Measurements from ENCODE around the gene ZNF396.

ZNF396 gene

DNA sequence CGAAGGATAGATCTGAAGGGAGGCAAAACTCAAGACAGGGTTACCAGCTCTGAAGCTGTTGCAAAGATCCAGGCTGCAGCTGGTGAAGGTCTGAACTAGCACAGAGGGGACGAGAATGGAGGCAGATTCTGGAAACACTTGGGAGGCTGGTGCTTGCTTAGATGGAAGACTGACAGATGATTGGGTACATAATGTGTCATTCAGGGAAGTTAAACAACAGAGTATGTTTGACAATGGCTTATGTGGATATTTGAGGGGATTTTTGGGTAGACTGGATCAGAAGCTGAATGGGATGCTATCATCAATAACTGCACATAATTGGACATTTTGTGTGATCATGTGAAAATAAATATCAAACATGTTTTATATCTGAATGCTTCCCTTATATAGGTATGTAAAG, 2.3 kb upstream of the ZNF396 start:
- DNase-seq, result no peak

GRCh38 chr18:35378574-35378896, 1.4 kb upstream of the ZNF396 start:
- peak; percentile 51 for DNase-seq

- no peak for DNase-seq
Observed at GRCh38 chr18:35377875-35378573, 887 bp upstream of the ZNF396 start.

GRCh38 chr18:35376393-35376741, 770 bp downstream of the ZNF396 start:
- DNase-seq, result peak; percentile 33

GRCh38 chr18:35374708-35375107, 2.4 kb downstream of the ZNF396 start:
- DNase-seq, result no peak

GRCh38 chr18:35371412-35372195, 5.5 kb downstream of the ZNF396 start:
- no peak for DNase-seq

DNA sequence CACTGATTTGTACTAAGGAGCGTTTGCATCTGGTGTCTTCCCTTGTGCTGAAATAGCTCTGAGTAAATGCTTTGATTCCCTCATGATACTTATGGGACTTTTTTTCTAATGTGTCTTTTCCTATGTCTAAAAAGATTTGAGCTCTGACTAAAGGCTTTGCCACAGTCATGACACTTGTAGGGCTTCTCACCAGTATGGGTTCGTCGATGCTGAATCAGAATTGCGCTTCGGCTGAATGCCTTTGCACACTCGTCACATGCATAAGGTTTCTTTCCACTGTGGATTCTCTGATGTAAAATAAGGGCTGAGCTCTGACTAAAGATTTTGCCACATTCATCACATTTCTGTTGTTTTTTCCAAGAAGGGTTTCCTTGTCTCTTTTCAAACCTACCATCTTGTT, 8.0 kb downstream of the ZNF396 start:
- DNase-seq, result no peak

DNA sequence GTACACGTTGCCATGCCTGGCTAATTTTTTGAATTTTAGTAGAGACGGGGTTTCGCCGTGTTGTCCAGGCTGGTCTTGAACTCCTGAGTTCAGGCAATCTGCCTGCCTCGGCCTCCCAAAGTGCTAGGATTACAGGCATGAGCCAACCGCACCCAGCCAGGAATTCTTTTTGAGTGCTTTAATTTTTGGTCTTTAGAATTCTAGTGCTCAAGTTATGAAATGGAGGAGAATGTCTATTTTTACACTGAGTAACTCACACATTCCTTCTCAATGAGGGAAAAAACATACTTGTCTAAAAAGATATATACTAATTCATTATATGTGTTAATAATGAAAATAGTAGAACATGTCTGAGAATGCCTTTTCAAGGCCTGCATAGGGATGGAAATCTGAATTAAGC, 8.5 kb downstream of the ZNF396 start:
- DNase-seq, result no peak

- DNase-seq, result no peak
Observed at GRCh38 chr18:35362531-35362930, 14.6 kb downstream of the ZNF396 start.

DNA sequence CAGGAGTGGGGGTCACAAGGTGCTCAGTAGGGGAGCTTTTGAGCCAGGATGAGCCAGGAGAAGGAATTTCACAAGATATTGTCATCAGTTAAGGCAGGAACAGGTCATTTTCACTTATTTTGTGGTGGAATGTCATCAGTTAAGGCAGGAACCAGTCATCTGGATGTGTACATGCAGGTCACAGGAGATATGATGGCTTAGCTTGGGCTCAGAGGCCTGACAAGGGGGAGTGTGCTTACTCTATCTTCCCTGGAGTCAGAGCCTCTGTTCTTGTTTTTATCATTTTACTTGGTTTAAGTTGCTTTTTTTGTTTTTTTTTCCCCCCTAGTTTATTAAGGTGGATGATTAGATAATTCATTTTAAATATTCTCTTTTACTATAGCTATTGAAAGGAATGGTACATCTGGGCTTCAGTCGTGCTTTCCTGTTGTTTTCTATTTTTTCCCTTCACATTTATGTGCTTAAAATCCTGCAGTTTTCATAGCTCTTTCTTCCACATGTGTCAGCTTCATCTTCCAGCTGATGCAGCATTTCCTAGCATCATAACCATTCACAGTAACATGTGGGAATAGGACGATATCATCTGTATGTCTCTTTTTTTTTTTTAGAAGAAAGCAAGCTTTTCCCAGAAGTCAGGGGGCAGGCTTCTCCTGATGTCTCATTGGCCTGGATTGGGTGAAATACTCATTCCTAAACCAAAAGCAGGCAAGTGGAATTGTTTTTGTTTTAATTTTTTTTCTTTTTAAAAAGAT, 15.4 kb downstream of the ZNF396 start:
- DNase-seq, result no peak

GRCh38 chr18:35355140-35355618, 22.0 kb downstream of the ZNF396 start:
- DNase-seq, result peak; percentile 77

DNA sequence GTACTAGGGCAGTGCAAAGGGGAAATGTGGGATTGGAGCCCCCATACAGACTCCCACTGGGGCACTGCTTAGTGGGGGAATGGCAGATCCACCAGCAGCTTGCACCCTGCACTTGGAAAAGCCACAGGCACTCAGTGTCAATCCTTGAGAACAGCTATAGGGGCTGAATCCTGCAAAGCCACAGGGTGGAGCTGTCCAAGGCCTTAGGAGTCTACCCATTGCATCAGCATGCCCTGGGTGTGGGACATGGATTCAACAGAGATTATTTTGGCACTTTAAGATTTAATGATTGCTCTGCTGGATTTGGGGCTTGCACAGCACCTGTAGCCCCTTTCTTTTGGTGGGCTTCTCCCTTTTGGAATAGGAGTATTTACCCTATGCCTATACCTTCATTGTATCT, 24.4 kb downstream of the ZNF396 start:
- DNase-seq, result no peak

DNA sequence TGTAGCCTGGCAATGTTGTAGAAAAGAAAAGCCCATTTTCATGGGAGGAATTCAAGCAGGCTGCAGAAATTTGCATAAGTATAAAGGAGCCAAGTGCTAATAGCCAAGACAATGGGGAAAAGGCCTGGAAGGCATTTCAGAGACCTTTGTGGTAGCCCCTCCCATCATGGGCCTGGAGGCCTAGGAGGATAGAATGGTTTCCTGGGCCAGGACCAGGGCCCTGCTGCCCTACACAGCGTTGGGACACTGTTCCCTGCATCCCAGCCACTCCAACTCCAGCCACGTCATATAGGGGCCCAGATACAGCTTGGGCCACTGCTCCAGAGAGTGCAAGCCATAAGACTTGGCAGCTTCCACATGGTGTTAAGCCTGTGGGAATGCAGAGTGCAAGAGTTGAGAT, 24.9 kb downstream of the ZNF396 start:
- no peak for DNase-seq

GRCh38 chr18:35348001-35348400, 29.1 kb downstream of the ZNF396 start:
- no peak for DNase-seq

DNA sequence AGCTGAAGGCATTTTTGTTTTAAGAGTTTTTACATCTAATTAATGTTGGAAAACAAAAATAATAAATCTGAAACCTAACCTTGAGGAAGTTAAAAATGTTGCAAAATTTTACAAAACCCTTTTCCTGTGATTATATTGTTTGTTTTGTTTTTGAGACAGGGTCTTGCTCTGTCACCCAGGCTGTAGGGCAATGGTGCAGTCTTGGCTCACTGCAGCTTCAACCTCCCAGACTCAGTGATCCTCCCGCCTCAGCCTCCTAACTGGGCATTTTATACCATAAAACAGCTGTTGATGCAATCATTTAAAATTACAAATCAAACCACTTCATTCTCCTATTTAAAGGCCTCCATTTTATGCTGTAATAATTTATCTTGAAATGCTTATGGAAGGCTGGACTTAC, 31.2 kb downstream of the ZNF396 start:
- DNase-seq, result peak; percentile 28

- no peak for DNase-seq
Observed at GRCh38 chr18:35345460-35345921, 31.6 kb downstream of the ZNF396 start.

DNA sequence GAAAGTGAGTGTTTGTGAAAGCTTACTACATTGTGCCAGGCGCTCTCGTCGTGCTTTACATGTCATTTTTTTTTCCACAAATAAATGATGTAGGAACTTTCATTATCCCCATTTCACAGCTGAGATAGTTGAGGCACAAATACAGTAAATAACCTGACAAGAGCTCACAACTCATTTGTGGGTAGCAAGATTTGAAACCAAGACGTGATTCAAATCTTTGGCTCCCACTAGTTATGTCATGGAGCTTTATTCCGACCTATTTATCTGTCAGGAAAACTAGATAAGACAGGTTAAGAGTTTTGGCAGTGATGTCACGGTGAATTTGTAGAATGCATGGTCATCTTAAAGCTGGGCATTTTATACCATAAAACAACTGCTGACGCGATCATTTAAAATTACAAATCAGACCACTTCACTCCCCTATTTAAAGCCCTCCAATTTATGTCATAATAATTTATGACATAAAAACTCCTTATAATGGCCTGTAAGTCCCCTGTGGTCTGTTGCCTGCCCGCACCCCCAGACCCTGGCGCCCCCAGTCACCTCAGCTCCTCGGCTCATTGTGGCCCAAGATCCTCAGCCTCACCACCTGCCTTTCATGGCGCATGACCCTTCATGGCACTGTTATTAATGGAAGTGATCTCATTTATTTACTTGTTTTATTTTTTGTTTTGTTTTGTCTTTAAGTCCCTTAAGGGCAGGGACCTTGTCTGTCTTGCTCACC, 32.2 kb downstream of the ZNF396 start:
- no peak for DNase-seq

DNA sequence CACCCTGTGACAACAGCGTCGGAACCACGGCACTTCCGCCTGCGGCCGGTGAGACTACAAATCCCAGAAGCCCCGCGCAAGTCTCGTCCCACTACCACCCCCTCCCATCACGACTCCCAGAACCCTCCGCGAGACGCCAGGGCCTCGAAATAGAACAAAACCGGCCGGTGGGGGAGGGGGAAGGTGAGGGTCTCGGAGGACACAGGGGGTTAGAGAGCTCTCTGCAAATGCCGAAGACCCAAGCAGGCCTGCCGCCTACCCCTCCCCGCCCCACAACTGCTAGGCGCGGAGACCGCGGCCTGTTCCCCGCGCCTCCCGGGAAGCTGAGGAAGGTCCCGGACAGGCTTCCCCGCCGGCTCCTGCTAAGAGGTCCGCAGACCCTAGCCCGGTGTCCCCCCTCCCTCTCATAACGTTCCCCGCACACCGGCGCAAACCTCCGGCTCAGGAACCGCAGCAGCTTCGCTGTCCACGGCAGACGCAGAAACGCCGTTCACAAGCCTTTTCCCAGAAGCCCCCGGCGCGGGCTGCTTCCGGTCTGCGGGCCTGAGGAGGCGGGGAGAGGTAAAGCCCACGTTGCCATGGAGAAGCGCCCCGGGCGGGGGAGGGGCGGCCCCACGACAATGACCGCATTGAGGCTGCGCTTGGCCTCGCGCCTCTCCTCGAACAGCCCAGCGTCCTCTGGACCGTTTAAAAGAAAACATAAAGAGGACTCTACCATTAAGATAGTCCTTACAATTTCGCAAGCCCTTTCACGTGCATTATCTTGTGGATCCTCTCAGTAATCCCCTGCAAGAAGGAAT, 33.0 kb downstream of the ZNF396 start, which contains the start of gene ZNF24:
TSS of gene ZNF24 (minus strand) at position 485 of the 800 bp plus-strand sequence. CDS start 3,770 bp downstream, outside the sequence.
- peak; percentile 96 for DNase-seq

- no peak for DNase-seq
Observed at GRCh38 chr18:35343488-35343935, 33.6 kb downstream of the ZNF396 start.

- DNase-seq, result peak; percentile 64
Observed at GRCh38 chr18:35337286-35337685, 39.9 kb downstream of the ZNF396 start.

- no peak for DNase-seq
Observed at GRCh38 chr18:35335866-35336265, 41.3 kb downstream of the ZNF396 start.

DNA sequence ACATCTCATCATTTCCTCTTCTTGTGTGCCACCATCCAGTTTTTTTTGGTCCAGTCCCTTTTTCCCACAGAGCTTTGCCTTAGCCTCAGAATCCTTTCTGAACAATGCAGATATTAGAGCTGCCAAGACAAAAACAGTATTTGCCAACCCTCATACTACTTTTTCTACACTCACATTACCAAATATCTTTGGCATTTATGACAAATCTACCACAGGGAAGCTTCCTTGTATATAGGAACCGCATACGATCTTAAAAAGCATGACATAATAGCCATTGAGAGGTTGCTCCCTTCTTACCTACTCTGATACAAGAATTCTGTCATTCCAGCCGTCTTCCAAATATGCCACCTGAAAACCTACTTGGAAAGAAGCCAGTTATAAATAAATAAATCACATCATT, 42.3 kb downstream of the ZNF396 start:
- no peak for DNase-seq

All from inflammatory macrophage treated with lipopolysaccharide for 4 hours (primary cell).